Endothelial cell of umbilical vein (primary cell): ENCODE data around the gene NID2. TPM values are rescaled to one million over a fixed set of nuclear protein-coding genes. Genes with fewer than 3 reads are reported as not detected.

Experiments used
- BruUV-seq: library from RNA; stranded (reverse); fragments of 400-500 nt; replicated peaks from 2 replicates; lab custom pipeline; 2021; lab: Mats Ljungman, UMichigan
- CTCF ChIA-PET: fragments of 300-600, 350-600 bp; sonication (Branson Sonifier 250); formaldehyde crosslinking; loops from one replicate; lab custom pipeline; 2021; ENCODE audit warnings: antibody characterized with exemption, inconsistent platforms; lab: Charles Lee
- POLR2A ChIA-PET: fragments of 300-600, 350-600 bp; sonication (Branson Sonifier 250); formaldehyde crosslinking; loops from one replicate; lab custom pipeline; 2021; ENCODE audit warnings: antibody characterized with exemption, inconsistent platforms; lab: Charles Lee
- DNase-seq: peaks from one replicate; pipeline ENCODE4 v3.0.0-alpha.2; 2011; ENCODE audit warnings: low read depth, low spot score
- FAIRE-seq: peaks from 2 replicates; lab custom pipeline; 2011; peaks lifted over from hg19 to GRCh38; lab: Jason Lieb, UNC
- H2AFZ ChIP-seq: 2 replicates; pipeline ENCODE4 v1.6.0; 2012; ENCODE audit warnings: low read depth, low read length, control low read depth, inconsistent platforms
- H3K27ac ChIP-seq: 2 replicates; pipeline ENCODE4 v1.5.1; 2011; ENCODE audit warnings: low read depth, mild to moderate bottlenecking, control low read depth, low read length, moderate library complexity; ENCODE audit not compliant: insufficient read depth
- H3K27me3 ChIP-seq, 2 experiments: 2 replicates each; pipeline versions ENCODE4 v1.6.0 to v1.6.1; 2011; ENCODE audit warnings: low read length in 2 of 2, mixed read lengths in 1 of 2; ENCODE audit not compliant: control insufficient read depth in 2 of 2, insufficient read depth in 2 of 2
- H3K36me3 ChIP-seq, 2 experiments: 2 replicates in 1 of 2; 3 replicates in 1 of 2; pipeline ENCODE4 v1.5.1; 2011; ENCODE audit warnings: low read length in 2 of 2, mild to moderate bottlenecking in 1 of 2, moderate library complexity in 1 of 2; ENCODE audit not compliant: control insufficient read depth in 2 of 2, insufficient read depth in 2 of 2; ENCODE audit errors: extremely low read depth in 1 of 2
- H3K4me1 ChIP-seq: 3 replicates; pipeline ENCODE4 v1.5.1; 2011; ENCODE audit warnings: mild to moderate bottlenecking, low read length; ENCODE audit not compliant: control insufficient read depth, insufficient read depth; ENCODE audit errors: extremely low read depth
- H3K4me2 ChIP-seq: 2 replicates; pipeline ENCODE4 v1.6.1; 2011; ENCODE audit warnings: low read length, control low read depth, mixed read lengths; ENCODE audit not compliant: insufficient read depth
- H3K4me3 ChIP-seq, 3 experiments: fragments of 200-600 bp in 1 of 3; sonication (generic), shearing (Covaris generic) in 1 of 3; replicated peaks in 1 of 3; 2 replicates each; pipeline ENCODE4 v1.5.1; 2011 to 2016; ENCODE audit warnings: control low read depth in 3 of 3, low read length in 3 of 3, mild to moderate bottlenecking in 2 of 3, inconsistent platforms in 1 of 3, low read depth in 1 of 3, moderate library complexity in 1 of 3; ENCODE audit not compliant: insufficient read depth in 1 of 3
- H3K79me2 ChIP-seq: 2 replicates; pipeline ENCODE4 v1.6.0; 2012; ENCODE audit warnings: low read length, inconsistent platforms; ENCODE audit not compliant: control insufficient read depth, insufficient read depth
- H3K9ac ChIP-seq: replicated peaks from 2 replicates; pipeline ENCODE3; 2011; ENCODE audit warnings: low read length, control low read depth; ENCODE audit not compliant: insufficient read depth; ENCODE audit errors: extremely low read depth
- H3K9me1 ChIP-seq: replicated peaks from 3 replicates; pipeline ENCODE4 v1.6.0; 2011; ENCODE audit warnings: mild to moderate bottlenecking, low read length; ENCODE audit not compliant: control insufficient read depth, insufficient read depth; ENCODE audit errors: extremely low read depth
- H3K9me3 ChIP-seq: replicated peaks from 2 replicates; pipeline ENCODE4 v1.5.1; 2012; ENCODE audit warnings: low read length, inconsistent platforms; ENCODE audit not compliant: control insufficient read depth, insufficient read depth
- H4K20me1 ChIP-seq: replicated peaks from 2 replicates; pipeline ENCODE3; 2011; ENCODE audit warnings: mild to moderate bottlenecking, low read length; ENCODE audit not compliant: control insufficient read depth, insufficient read depth; ENCODE audit errors: extremely low read depth
- CTCF ChIP-seq, 2 donors: IDR thresholded peaks; 1 replicate in 1 of 2; 2 replicates in 1 of 2; pipeline ENCODE4 v1.5.1; 2011; ENCODE audit warnings: low read length in 2 of 2, mild to moderate bottlenecking in 2 of 2, moderate library complexity in 2 of 2, control low read depth in 1 of 2, inconsistent platforms in 1 of 2, low read depth in 1 of 2; ENCODE audit not compliant: insufficient read depth in 1 of 2; ENCODE audit errors: extremely low read depth in 1 of 2
- EZH2 ChIP-seq: IDR thresholded peaks from 2 replicates; pipeline ENCODE4 v1.6.1; 2012; ENCODE audit warnings: borderline replicate concordance, low read depth, mild to moderate bottlenecking, moderate library complexity, low read length, inconsistent platforms; ENCODE audit not compliant: severe bottlenecking
- FOS ChIP-seq: IDR thresholded peaks from 2 replicates; pipeline ENCODE4 v1.6.1; 2011; ENCODE audit warnings: mild to moderate bottlenecking, low read length, moderate library complexity, borderline replicate concordance; ENCODE audit not compliant: insufficient read depth
- GATA2 ChIP-seq: IDR thresholded peaks from 2 replicates; pipeline ENCODE4 v1.7.0; 2011; ENCODE audit warnings: low read depth, mild to moderate bottlenecking, moderate library complexity, mixed read lengths, low read length; ENCODE audit not compliant: insufficient read length, insufficient read depth
- JUN ChIP-seq: IDR thresholded peaks from 2 replicates; pipeline ENCODE4 v1.6.1; 2011; ENCODE audit warnings: borderline replicate concordance, low read depth; ENCODE audit not compliant: insufficient read length, insufficient read depth
- MAX ChIP-seq: IDR thresholded peaks from 2 replicates; pipeline ENCODE4 v1.6.1; 2011; ENCODE audit not compliant: insufficient read depth, insufficient read length
- MYC ChIP-seq: IDR thresholded peaks from one replicate; pipeline ENCODE4 v1.6.1; 2011; ENCODE audit warnings: mild to moderate bottlenecking, low read depth, low read length
- POLR2A ChIP-seq: IDR thresholded peaks from 2 replicates; pipeline ENCODE4 v1.6.1; 2012; ENCODE audit warnings: low read depth, mild to moderate bottlenecking, control low read depth, low read length
- POLR2AphosphoS5 ChIP-seq: IDR thresholded peaks from 2 replicates; pipeline ENCODE4 v1.6.1; 2012; ENCODE audit warnings: low read depth, mild to moderate bottlenecking, control low read depth, low read length, moderate library complexity; ENCODE audit not compliant: insufficient read depth
- dilution Hi-C: fragments of 300-500 bp; cut with MboI; formaldehyde crosslinking; loops from one replicate; pipeline ENCODE4 v1.15.0; 2019; ENCODE audit warnings: low sequenced_read_pairs; ENCODE audit not compliant: extremely low pct_ligation_motif_present
- intact Hi-C: fragments of 100-400 bp; cut with micrococcal nuclease; formaldehyde crosslinking; loops from one replicate; pipeline ENCODE4 v1.10.0; 2022
- polyA plus RNA-seq, 4 experiments: library from polyadenylated mRNA; depleted of rRNA in 3 of 4; stranded (reverse) in 3 of 4; unstranded in 1 of 4; fragments of >200 nt; gene quantifications; 2 replicates each; pipeline versions ENCODE4 v1.2.1 to v1.2.3, GENCODE V29; 2011 to 2012; ENCODE audit warnings: missing spikeins in 1 of 4
- total RNA-seq: library from RNA; stranded (reverse); gene quantifications from 2 replicates; pipeline ENCODE4 v1.2.3, GENCODE V29; 2021

Gene NID2
- total and polyA plus RNA-seq, 2 donors (not counting 3 experiments of a cell fraction or from before 2014, with no cell fraction given) = 22.5 to 56.7 TPM

- no peak for DNase-seq
- Histone ChIP-seq H2AFZ (no peak overlapping the region), H3K9me3 (no peaks in the 10 kb centered on the region), H3K27me3 (no peaks in the 10 kb centered on the region), H3K36me3 (no peaks in the 10 kb centered on the region), H3K4me1 (peaks cover 5% of the 10 kb centered on the region), H4K20me1 (no peaks in the 10 kb centered on the region), H3K9me1 (no peaks in the 10 kb centered on the region), H3K4me2 (no peak overlapping the region), H3K4me3 (no peak overlapping the region), H3K79me2 (no peaks in the 10 kb centered on the region), H3K27ac (no peak overlapping the region), H3K9ac (no peak overlapping the region)
- no peak for FAIRE-seq
- BruUV-seq = no TSS peak
- ChIA-PET POLR2A (no interaction called here), CTCF (no interaction called here)
- dilution Hi-C loops = no loop called here
- intact Hi-C loops = no loop called here
- TF ChIP-seq FOS (no peak), JUN (no peak), EZH2 (no peak), MAX (no peak), MYC (no peak), POLR2AphosphoS5 (no peak), GATA2 (no peak), CTCF (IDR thresholded peaks at IDR 0.05; ENCODE audit: extremely low read depth in 1 of 2, insufficient read depth in 1 of 2, low read depth in 1 of 2, low read length in 2 of 2) (no peak), POLR2A (no peak)
Measured at GRCh38 chr14:52055167-52055566, 13.7 kb downstream of the NID2 start.
